Activated B cell treated with CpG ODN at 0.5 μM for 24 hours (primary cell): Measurements from ENCODE around the gene ARID5A. TPM values are rescaled to one million over a fixed set of nuclear protein-coding genes. Genes with fewer than 3 reads are reported as not detected.

Source experiments
- ATAC-seq: fragments of 200-7000 bp; cut with Tn5 transposase; one replicate; pipeline ENCODE4 v1.10.0; 2021; ENCODE audit warnings: low read depth, mild to moderate bottlenecking, moderate library complexity
- CTCF ChIA-PET: fragments of 350-600 bp; sonication (Branson Sonifier 250); formaldehyde crosslinking; loops from one replicate; lab custom pipeline; 2021; ENCODE audit warnings: antibody characterized with exemption; lab: Charles Lee
- POLR2A ChIA-PET: fragments of 350-600 bp; sonication (Branson Sonifier 250); formaldehyde crosslinking; loops from one replicate; lab custom pipeline; 2021; ENCODE audit warnings: antibody characterized with exemption; lab: Charles Lee
- DNase-seq: peaks from one replicate; pipeline ENCODE4 v3.0.0; 2022
- H3K27ac Mint-ChIP-seq: one replicate; pipeline ENCODE4 v1.8.0; 2020; ENCODE audit warnings: mixed read lengths
- H3K27me3 Mint-ChIP-seq: one replicate; pipeline ENCODE4 v1.8.0; 2021; ENCODE audit warnings: mixed read lengths
- H3K36me3 Mint-ChIP-seq: one replicate; pipeline ENCODE4 v1.8.0; 2021; ENCODE audit warnings: low read depth, mixed read lengths
- H3K4me1 Mint-ChIP-seq: one replicate; pipeline ENCODE4 v1.8.0; 2021; ENCODE audit warnings: mixed read lengths
- H3K4me3 Mint-ChIP-seq: one replicate; pipeline ENCODE4 v1.8.0; 2020; ENCODE audit warnings: mild to moderate bottlenecking, mixed read lengths
- H3K9me3 Mint-ChIP-seq: one replicate; pipeline ENCODE4 v1.8.0; 2020; ENCODE audit warnings: mixed read lengths
- CTCF ChIP-seq: fragments of 200-600 bp; IDR thresholded peaks from one replicate; pipeline ENCODE4 v1.8.0; 2022; ENCODE audit warnings: antibody characterized with exemption, mild to moderate bottlenecking
- intact Hi-C: fragments of 100-400 bp; cut with micrococcal nuclease; formaldehyde crosslinking; loops from one replicate; pipeline ENCODE4 v1.15.1; 2024
- total RNA-seq: library from RNA; stranded (reverse); gene quantifications from 2 replicates; pipeline ENCODE4 v1.2.3, GENCODE V29; 2022

The ARID5A gene
- total RNA-seq, 1 donor from 2014 or later = 83.5 TPM

GRCh38 chr2:96502891-96503636, 33.5 kb upstream of the ARID5A start:
- Mint-ChIP-seq H3K4me1 (peaks cover 27% of the 10 kb centered on the region), H3K4me3 (no peak overlapping the region), H3K9me3 (no peaks in the 10 kb centered on the region), H3K27me3 (peaks cover 3% of the 10 kb centered on the region), H3K36me3 (no peaks in the 10 kb centered on the region), H3K27ac (no peak overlapping the region)
- intact Hi-C loops = loop anchor here (10.0 kb wide), 1 partner anchor 478 kb away; no protein-coding TSS in a partner anchor
- TF ChIP-seq CTCF = no peak
- ChIA-PET POLR2A (interaction anchor here (0.6 kb wide), 1 partner anchor 23 kb away, joined by 3 read pairs; no protein-coding TSS in a partner anchor), CTCF (interaction anchor here (0.8 kb wide), 1 partner anchor 88 kb away, joined by 3 read pairs; no protein-coding TSS in a partner anchor)
- ATAC-seq = peak; percentile 26
- no peak for DNase-seq

- Mint-ChIP-seq H3K9me3 (no peaks in the 10 kb centered on the region), H3K36me3 (no peaks in the 10 kb centered on the region), H3K4me1 (peaks cover 32% of the 10 kb centered on the region), H3K4me3 (no peak overlapping the region), H3K27me3 (peaks cover 3% of the 10 kb centered on the region), H3K27ac (no peak overlapping the region)
- TF ChIP-seq CTCF = no peak
- ChIA-PET CTCF (interaction anchor here (0.8 kb wide), 1 partner anchor 89 kb away, joined by 3 read pairs; no protein-coding TSS in a partner anchor), POLR2A (interaction anchor here (0.6 kb wide), 2 partner anchors 23 to 193 kb away, joined by 3 read pairs; no protein-coding TSS in a partner anchor)
- DNase-seq = no peak
- no peak for ATAC-seq
- intact Hi-C loops = loop anchor here (10.0 kb wide), 1 partner anchor 479 kb away; no protein-coding TSS in a partner anchor
Observed at GRCh38 chr2:96503637-96504243, 32.8 kb upstream of the ARID5A start.

- Mint-ChIP-seq H3K27ac (no peak within 1 kb of the TSS), H3K9me3 (no peaks in the 10 kb centered on the region), H3K4me3 (no peak within 1 kb of the TSS), H3K4me1 (peaks cover 43% of the 10 kb centered on the region), H3K36me3 (no peaks in the 10 kb centered on the region), H3K27me3 (peaks cover 7% of the 10 kb centered on the region)
- TF ChIP-seq CTCF = no peak
- DNase-seq (no peak), ATAC-seq (no peak)
- intact Hi-C loops = loop anchor here (10.0 kb wide), 1 partner anchor 481 kb away; no protein-coding TSS in a partner anchor
- POLR2A ChIA-PET = no interaction called here
- CTCF ChIA-PET = interaction anchor here (0.9 to 2.8 kb wide), 6 partner anchors 21 to 482 kb away, joined by 3 to 12 read pairs (median 4); no protein-coding TSS in a partner anchor
Observed at GRCh38 chr2:96505231-96505889, 31.2 kb upstream of the ARID5A start, which contains the start of gene NEURL3. Gene NEURL3 (minus strand): TSS chr2:96505357. CDS start chr2:96505286, 71 bp downstream.

- intact Hi-C loops = loop anchor here (10.0 kb wide), 1 partner anchor 481 kb away; no protein-coding TSS in a partner anchor
- Mint-ChIP-seq H3K4me3 (no peak overlapping the region), H3K4me1 (peaks cover 40% of the 10 kb centered on the region), H3K36me3 (no peaks in the 10 kb centered on the region), H3K9me3 (no peaks in the 10 kb centered on the region), H3K27me3 (peaks cover 7% of the 10 kb centered on the region), H3K27ac (no peak overlapping the region)
- no peak for ATAC-seq
- ChIA-PET CTCF (interaction anchor here (1.1 to 2.8 kb wide), 5 partner anchors 21 to 367 kb away, joined by 3 to 12 read pairs (median 4); no protein-coding TSS in a partner anchor), POLR2A (no interaction called here)
- TF ChIP-seq CTCF = no peak
- no peak for DNase-seq
Observed at GRCh38 chr2:96506016-96506906, 30.3 kb upstream of the ARID5A start.
